Measurements from ENCODE around the gene KRT74. TPM values are rescaled to one million over a fixed set of nuclear protein-coding genes. Genes with fewer than 3 reads are reported as not detected.

Gene KRT74
- total RNA-seq = not detected
- not detected for polyA plus RNA-seq

DNA sequence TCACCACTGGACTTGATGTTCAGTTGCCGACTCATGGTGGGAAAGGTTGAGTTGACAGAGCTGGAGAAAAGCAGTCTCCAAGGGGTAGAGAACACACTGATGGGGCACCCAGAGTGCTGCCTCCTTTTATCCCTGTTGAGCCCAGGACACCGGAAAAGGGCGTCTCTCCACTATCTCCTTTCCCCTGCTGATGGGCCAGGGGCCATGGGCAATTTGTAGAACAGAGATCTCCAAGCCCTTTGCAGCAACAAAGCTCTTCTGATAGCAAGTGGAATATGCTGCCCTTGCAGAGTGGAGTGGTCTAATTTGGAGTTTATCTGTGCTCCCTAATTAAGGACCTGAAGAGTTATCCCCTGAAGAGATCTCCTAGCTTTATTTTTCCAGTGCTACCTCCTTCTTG is at the start of gene KRT74:
KRT74 (minus strand) TSS at position 101 of the 400 bp plus-strand sequence; CDS start at position 35, 66 bp downstream.
- POLR2A ChIA-PET = no interaction called here
- Mint-ChIP-seq H3K27me3 (peaks cover 4 to 30% of the 10 kb centered on the region in 2 donors), H3K27ac (no peak within 1 kb of the TSS), H3K4me1 (peaks cover 0 to 6% (median 4%) of the 10 kb centered on the region in 3 donors), H3K9me3 (no peaks in the 10 kb centered on the region), H3K36me3 (no peaks in the 10 kb centered on the region), H3K4me3 (no peak within 1 kb of the TSS)
- Histone ChIP-seq H3K4me1 (ENCODE audit: insufficient read depth, low read length) (peaks cover under 1% of the 10 kb centered on the region), H3K4me3 (ENCODE audit: low read length) (no peak within 1 kb of the TSS), H3K9me3 (ENCODE audit: low read length) (no peaks in the 10 kb centered on the region), H3K27ac (ENCODE audit: low read depth, low read length) (no peak within 1 kb of the TSS), H3K27me3 (ENCODE audit: insufficient read depth, low read length, poor library complexity, severe bottlenecking) (no peaks in the 10 kb centered on the region), H3K36me3 (ENCODE audit: insufficient read depth, low read length) (no peaks in the 10 kb centered on the region)
- DNase-seq = no peak
- CTCF ChIA-PET = interaction anchor here (0.8 kb wide), 1 partner anchor 10 kb away, joined by 3 read pairs; no protein-coding TSS in a partner anchor

DNA sequence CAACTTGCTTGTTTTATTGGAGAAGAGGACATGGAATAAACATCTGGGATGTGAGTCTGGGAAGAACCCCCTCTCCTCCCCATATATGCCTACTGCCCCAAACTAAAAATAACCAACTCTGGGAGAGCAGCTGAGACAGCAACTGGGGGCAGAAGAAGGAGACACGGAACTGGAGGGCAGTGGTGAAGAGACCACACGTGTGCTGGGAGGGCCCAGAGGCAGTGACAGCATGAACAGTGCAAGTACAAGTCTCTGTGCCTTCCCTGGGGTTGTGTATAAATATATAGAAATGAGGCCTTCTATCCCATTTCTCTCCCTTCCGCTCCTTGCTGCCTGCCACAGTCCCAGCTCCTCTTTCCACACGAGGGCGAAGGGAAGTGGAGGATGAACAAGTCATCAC is 48.7 kb upstream of the KRT74 start:
- POLR2A ChIA-PET = no interaction called here
- no peak overlapping the region for H3K27ac Mint-ChIP-seq
- H3K4me1 ChIP-seq (ENCODE audit: insufficient read depth, low read length) = peaks cover 20% of the 10 kb centered on the region
- peaks cover 0 to 5% (median 3%) of the 10 kb centered on the region in 3 donors for H3K36me3 Mint-ChIP-seq
- CTCF ChIA-PET = interaction anchor here (1.3 kb wide), 1 partner anchor 248 kb away, joined by 3 read pairs; no protein-coding TSS in a partner anchor
- no peak for DNase-seq
- H3K4me3 ChIP-seq (ENCODE audit: low read length) = no peak overlapping the region
- peaks cover 11 to 22% of the 10 kb centered on the region in 2 donors for H3K27me3 Mint-ChIP-seq
- no peaks in the 10 kb centered on the region for H3K27me3 ChIP-seq (ENCODE audit: insufficient read depth, low read length, poor library complexity, severe bottlenecking)
- H3K9me3 Mint-ChIP-seq = no peaks in the 10 kb centered on the region
- no peaks in the 10 kb centered on the region for H3K9me3 ChIP-seq (ENCODE audit: low read length)
- no peak overlapping the region for H3K4me3 Mint-ChIP-seq
- no peaks in the 10 kb centered on the region for H3K36me3 ChIP-seq (ENCODE audit: insufficient read depth, low read length)
- H3K4me1 Mint-ChIP-seq = peaks cover 0 to 7% (median 3%) of the 10 kb centered on the region in 3 donors
- no peak overlapping the region for H3K27ac ChIP-seq (ENCODE audit: low read depth, low read length)

DNA sequence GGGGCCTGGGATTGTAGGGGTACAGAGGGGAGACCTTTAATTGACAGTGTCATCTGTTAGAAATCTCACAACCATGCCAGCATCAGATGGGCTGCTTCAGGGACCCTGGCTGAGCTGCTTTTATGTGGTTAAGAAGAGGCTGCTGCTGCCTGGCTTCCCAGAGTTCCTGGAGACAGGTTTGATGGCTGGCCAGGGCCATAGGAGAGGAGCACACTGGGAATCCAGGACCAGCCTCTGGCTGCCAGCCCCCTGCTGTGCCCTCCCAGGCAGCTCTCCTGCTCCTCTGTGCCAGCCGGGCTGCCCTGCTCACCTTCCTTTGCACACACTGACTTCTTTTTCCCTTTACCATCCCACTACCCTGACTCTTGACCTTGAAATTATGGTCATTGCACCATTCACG is 45.2 kb upstream of the KRT74 start:
- POLR2A ChIA-PET = no interaction called here
- no peak overlapping the region for H3K4me3 ChIP-seq (ENCODE audit: low read length)
- CTCF ChIA-PET = interaction anchor here (1.3 kb wide), 1 partner anchor 23 kb away, joined by 3 read pairs; no protein-coding TSS in a partner anchor

DNA sequence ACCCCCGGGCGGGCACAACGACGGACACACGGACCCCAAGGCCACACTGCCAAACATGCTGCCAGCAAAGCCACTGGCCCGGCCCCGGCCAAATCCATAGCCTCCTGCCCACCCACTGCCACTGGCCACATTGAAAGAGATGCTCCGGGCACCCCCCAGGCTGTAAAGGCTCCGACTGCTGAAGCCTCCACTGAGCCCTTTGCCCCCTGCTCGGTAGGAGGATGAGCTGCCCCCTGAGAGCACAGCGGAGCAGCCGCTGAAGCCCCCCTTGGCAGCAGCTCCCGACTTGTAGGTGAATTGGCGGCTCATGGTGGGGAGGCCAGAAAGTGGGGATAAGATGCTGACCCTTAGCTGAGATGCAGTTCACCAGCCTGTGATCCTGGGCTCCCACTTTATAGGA is 44.6 kb upstream of the KRT74 start, which contains the start of gene KRT73:
KRT73 (minus strand) TSS at position 344 of the 400 bp plus-strand sequence; CDS start at position 309, 35 bp downstream.
- peaks cover 23 to 33% (median 30%) of the 10 kb centered on the region in 3 donors for H3K4me1 Mint-ChIP-seq
- CTCF ChIA-PET = no interaction called here

More for the DNA sequence above, 45.2 kb upstream of the KRT74 start:
- peaks cover 8 to 34% of the 10 kb centered on the region in 2 donors for H3K27me3 Mint-ChIP-seq
- H3K4me3 Mint-ChIP-seq = no peak overlapping the region
- Histone ChIP-seq H3K4me1 (ENCODE audit: insufficient read depth, low read length) (peaks cover 51% of the 10 kb centered on the region), H3K27me3 (ENCODE audit: insufficient read depth, low read length, poor library complexity, severe bottlenecking) (no peaks in the 10 kb centered on the region), H3K9me3 (ENCODE audit: low read length) (no peaks in the 10 kb centered on the region), H3K36me3 (ENCODE audit: insufficient read depth, low read length) (no peaks in the 10 kb centered on the region), H3K27ac (ENCODE audit: low read depth, low read length) (no peak overlapping the region)
- H3K36me3 Mint-ChIP-seq = peaks cover 0 to 5% (median 0%) of the 10 kb centered on the region in 3 donors
- no peak for DNase-seq
- H3K9me3 Mint-ChIP-seq = no peaks in the 10 kb centered on the region
- H3K4me1 Mint-ChIP-seq = peaks cover 22 to 28% (median 27%) of the 10 kb centered on the region in 3 donors
- H3K27ac Mint-ChIP-seq = peak overlapping the region in 1 of 8 donors; percentile 48

DNA sequence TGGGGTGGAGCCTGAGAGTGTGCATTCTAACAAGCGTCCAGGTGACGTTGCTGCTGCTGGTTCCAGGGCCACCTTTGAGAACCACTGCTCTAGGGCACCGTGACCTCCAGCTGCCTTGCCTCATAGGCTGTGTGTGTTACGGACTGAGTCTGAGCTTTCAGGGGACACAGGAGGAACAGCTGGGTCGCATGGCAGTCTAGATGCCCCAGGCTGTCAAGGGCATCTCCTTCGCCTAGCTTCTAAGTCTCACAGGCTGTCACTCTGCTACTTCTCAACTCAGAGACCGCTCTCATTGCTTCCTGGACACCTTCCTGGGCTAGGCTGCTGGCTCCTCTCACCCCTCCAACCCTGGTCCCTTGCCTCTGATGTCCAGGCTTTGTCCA is 43.8 kb upstream of the KRT74 start:
- CTCF ChIA-PET = no interaction called here
- H3K27ac ChIP-seq (ENCODE audit: low read depth, low read length) = no peak overlapping the region
- no peaks in the 10 kb centered on the region for H3K27me3 ChIP-seq (ENCODE audit: insufficient read depth, low read length, poor library complexity, severe bottlenecking)
- peak overlapping the region in 1 of 7 donors; percentile 44 for H3K4me3 Mint-ChIP-seq
- H3K9me3 Mint-ChIP-seq = no peaks in the 10 kb centered on the region
- peaks cover 66% of the 10 kb centered on the region for H3K4me1 ChIP-seq (ENCODE audit: insufficient read depth, low read length)
- POLR2A ChIA-PET = no interaction called here
- no peak overlapping the region for H3K4me3 ChIP-seq (ENCODE audit: low read length)
- DNase-seq = no peak
- no peaks in the 10 kb centered on the region for H3K36me3 ChIP-seq (ENCODE audit: insufficient read depth, low read length)
- H3K9me3 ChIP-seq (ENCODE audit: low read length) = no peaks in the 10 kb centered on the region
- peaks cover 25 to 40% (median 39%) of the 10 kb centered on the region in 3 donors for H3K4me1 Mint-ChIP-seq
- H3K27ac Mint-ChIP-seq = peak overlapping the region in 3 of 8 donors; percentile 29 to 74 (median 73)
- peaks cover 4 to 30% of the 10 kb centered on the region in 2 donors for H3K27me3 Mint-ChIP-seq
- peaks cover 0 to 5% (median 0%) of the 10 kb centered on the region in 3 donors for H3K36me3 Mint-ChIP-seq

More for the DNA sequence above, 44.6 kb upstream of the KRT74 start, which contains the start of gene KRT73:
- POLR2A ChIA-PET = no interaction called here
- Mint-ChIP-seq H3K9me3 (no peaks in the 10 kb centered on the region), H3K36me3 (peaks cover 0 to 5% (median 0%) of the 10 kb centered on the region in 3 donors), H3K27me3 (peaks cover 8 to 34% of the 10 kb centered on the region in 2 donors), H3K27ac (peak within 1 kb of the TSS in 3 of 8 donors; percentile 29 to 74 (median 48)), H3K4me3 (peak within 1 kb of the TSS in 1 of 7 donors; percentile 44)
- Histone ChIP-seq H3K27me3 (ENCODE audit: insufficient read depth, low read length, poor library complexity, severe bottlenecking) (no peaks in the 10 kb centered on the region), H3K4me1 (ENCODE audit: insufficient read depth, low read length) (peaks cover 57% of the 10 kb centered on the region), H3K36me3 (ENCODE audit: insufficient read depth, low read length) (no peaks in the 10 kb centered on the region), H3K4me3 (ENCODE audit: low read length) (no peak within 1 kb of the TSS), H3K9me3 (ENCODE audit: low read length) (no peaks in the 10 kb centered on the region), H3K27ac (ENCODE audit: low read depth, low read length) (no peak within 1 kb of the TSS)
- no peak for DNase-seq

DNA sequence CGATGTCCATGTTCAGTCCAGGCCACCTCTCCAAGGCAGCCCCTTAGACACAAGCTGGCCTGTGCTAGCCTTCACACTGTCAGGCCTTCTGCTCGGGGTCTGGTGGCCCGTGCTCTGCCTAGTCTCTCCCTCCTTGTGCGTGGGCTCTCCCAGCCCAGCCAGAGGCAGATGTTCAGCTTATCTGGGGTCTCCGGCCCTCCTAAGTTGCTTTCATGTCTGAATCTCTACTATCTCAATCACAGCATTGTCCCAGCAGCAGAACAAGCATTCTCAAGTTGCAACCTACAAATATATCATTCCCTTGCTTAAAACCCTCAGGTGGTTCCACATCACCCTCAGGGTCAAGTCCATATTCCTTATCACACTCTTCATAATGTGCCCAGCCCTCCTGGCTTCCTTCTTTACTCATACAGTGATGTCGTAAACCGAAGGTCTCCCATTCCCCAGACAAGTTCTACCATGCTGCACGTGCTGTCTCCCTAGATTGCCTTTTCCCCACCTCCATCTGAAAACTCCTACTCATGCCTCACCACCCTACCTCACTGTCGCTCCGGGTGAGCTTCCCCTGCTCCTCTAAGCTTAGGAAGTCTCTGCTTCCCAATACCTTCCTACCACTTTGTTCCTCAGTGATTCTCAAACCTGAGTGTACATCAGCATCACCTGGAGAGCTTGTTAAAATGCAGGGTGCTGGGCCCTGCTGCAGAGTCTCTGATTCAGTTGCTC is 43.2 kb upstream of the KRT74 start:
- Mint-ChIP-seq H3K4me1 (peaks cover 28 to 44% (median 43%) of the 10 kb centered on the region in 3 donors), H3K27me3 (peaks cover 4 to 30% of the 10 kb centered on the region in 2 donors), H3K36me3 (peaks cover 0 to 5% (median 0%) of the 10 kb centered on the region in 3 donors), H3K27ac (peak overlapping the region in 3 of 8 donors; percentile 17 to 74 (median 73)), H3K4me3 (no peak overlapping the region), H3K9me3 (no peaks in the 10 kb centered on the region)
- Histone ChIP-seq H3K27me3 (ENCODE audit: insufficient read depth, low read length, poor library complexity, severe bottlenecking) (no peaks in the 10 kb centered on the region), H3K27ac (ENCODE audit: low read depth, low read length) (no peak overlapping the region), H3K9me3 (ENCODE audit: low read length) (no peaks in the 10 kb centered on the region), H3K36me3 (ENCODE audit: insufficient read depth, low read length) (no peaks in the 10 kb centered on the region), H3K4me1 (ENCODE audit: insufficient read depth, low read length) (peaks cover 71% of the 10 kb centered on the region), H3K4me3 (ENCODE audit: low read length) (no peak overlapping the region)
- ChIA-PET CTCF (no interaction called here), POLR2A (no interaction called here)
- DNase-seq = no peak

DNA sequence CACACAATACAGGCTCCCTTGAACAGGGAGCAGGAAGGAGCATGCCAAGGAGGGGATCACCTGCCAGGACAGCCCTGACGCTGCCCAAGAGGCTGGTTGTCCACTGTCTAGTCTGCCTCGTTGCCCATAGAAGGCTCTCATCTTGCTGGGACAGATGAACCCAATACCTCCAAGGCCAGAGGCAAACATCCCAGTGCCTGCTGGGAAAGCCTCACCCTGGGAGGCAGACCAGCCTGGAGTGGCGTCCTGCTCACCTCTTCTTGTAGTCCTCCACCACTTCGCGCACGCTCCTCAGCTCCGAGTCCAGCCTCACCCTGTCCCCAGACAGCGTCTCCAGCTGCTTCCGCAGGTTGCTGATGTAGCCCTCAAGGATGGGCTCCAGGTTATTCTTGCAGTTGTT is 42.3 kb upstream of the KRT74 start:
- no peak for DNase-seq
- POLR2A ChIA-PET = no interaction called here
- H3K36me3 ChIP-seq (ENCODE audit: insufficient read depth, low read length) = no peaks in the 10 kb centered on the region
- Mint-ChIP-seq H3K27me3 (peaks cover 4 to 27% of the 10 kb centered on the region in 2 donors), H3K4me3 (no peak overlapping the region), H3K36me3 (peaks cover 0 to 4% (median 0%) of the 10 kb centered on the region in 3 donors), H3K9me3 (no peaks in the 10 kb centered on the region), H3K27ac (peak overlapping the region in 3 of 8 donors; percentile 48 to 84 (median 83)), H3K4me1 (peaks cover 34 to 52% (median 50%) of the 10 kb centered on the region in 3 donors)
- H3K27me3 ChIP-seq (ENCODE audit: insufficient read depth, low read length, poor library complexity, severe bottlenecking) = no peaks in the 10 kb centered on the region
- peaks cover 75% of the 10 kb centered on the region for H3K4me1 ChIP-seq (ENCODE audit: insufficient read depth, low read length)
- no peak overlapping the region for H3K27ac ChIP-seq (ENCODE audit: low read depth, low read length)
- CTCF ChIA-PET = no interaction called here
- peak overlapping the region; percentile 4 for H3K4me3 ChIP-seq (ENCODE audit: low read length)
- no peaks in the 10 kb centered on the region for H3K9me3 ChIP-seq (ENCODE audit: low read length)

DNA sequence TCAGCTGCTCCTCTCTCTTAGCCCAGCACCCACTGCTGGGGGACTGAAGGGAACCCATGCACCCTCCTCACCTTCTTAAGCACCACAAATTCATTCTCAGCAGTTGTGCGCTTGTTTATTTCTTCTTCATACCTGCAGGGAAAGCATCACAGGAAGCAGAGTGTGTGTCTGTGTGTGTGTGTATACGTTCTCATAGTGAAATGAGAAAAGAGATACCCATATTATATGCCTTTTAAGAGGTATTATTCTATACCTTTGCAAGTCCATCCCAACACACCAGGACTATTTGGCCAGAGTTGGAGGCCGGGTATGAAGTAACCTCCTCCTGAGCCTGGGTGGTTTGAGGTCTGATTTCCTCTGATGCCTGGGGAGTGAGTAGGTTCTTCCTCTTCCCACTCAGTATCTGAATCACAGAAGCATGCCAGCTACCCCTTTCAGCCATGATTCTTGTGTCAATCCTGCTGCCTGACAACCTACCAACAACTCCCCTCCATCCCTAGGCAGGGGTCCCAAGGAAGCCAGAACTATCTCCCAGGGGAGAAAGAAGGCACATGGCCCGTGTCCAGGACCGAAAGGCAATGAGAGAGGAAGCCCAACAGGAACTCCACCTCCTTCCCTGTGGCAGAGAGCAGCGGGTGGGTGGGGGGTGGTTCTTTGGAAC is 41.7 kb upstream of the KRT74 start:
- DNase-seq = peak in 1 of 5 donors; percentile 53
- POLR2A ChIA-PET = no interaction called here
- Histone ChIP-seq H3K36me3 (ENCODE audit: insufficient read depth, low read length) (no peaks in the 10 kb centered on the region), H3K27me3 (ENCODE audit: insufficient read depth, low read length, poor library complexity, severe bottlenecking) (no peaks in the 10 kb centered on the region), H3K4me1 (ENCODE audit: insufficient read depth, low read length) (peaks cover 76% of the 10 kb centered on the region), H3K4me3 (ENCODE audit: low read length) (peak overlapping the region; percentile 4), H3K27ac (ENCODE audit: low read depth, low read length) (no peak overlapping the region), H3K9me3 (ENCODE audit: low read length) (no peaks in the 10 kb centered on the region)
- no peaks in the 10 kb centered on the region for H3K36me3 Mint-ChIP-seq
- peaks cover 39 to 58% (median 56%) of the 10 kb centered on the region in 3 donors for H3K4me1 Mint-ChIP-seq
- peak overlapping the region; percentile 2 to 96 (median 64) for H3K27ac Mint-ChIP-seq
- H3K9me3 Mint-ChIP-seq = no peaks in the 10 kb centered on the region
- peak overlapping the region in 2 of 7 donors; percentile 37 to 43 for H3K4me3 Mint-ChIP-seq
- H3K27me3 Mint-ChIP-seq = peaks cover 3 to 23% of the 10 kb centered on the region in 2 donors
- CTCF ChIA-PET = no interaction called here
